Neuronal stem cell (in vitro differentiated cells): Measurements from ENCODE around the gene CMIP.

Source experiments
- DNase-seq: peaks from one replicate; pipeline ENCODE4 v3.0.0-alpha.2; 2013; ENCODE audit warnings: low spot score
- H2AFZ ChIP-seq: one replicate; pipeline ENCODE4 v1.6.1; 2013; ENCODE audit warnings: mild to moderate bottlenecking, low read length, inconsistent platforms
- H2AK5ac ChIP-seq: 2 replicates; pipeline ENCODE4 v1.6.1; 2013; ENCODE audit warnings: low read depth, mild to moderate bottlenecking, inconsistent platforms, low read length, moderate library complexity, mixed read lengths
- H2BK120ac ChIP-seq: 2 replicates; pipeline ENCODE4 v1.6.1; 2013; ENCODE audit warnings: low read depth, mild to moderate bottlenecking, inconsistent platforms, low read length, moderate library complexity, mixed read lengths
- H2BK12ac ChIP-seq: one replicate; pipeline ENCODE4 v1.6.1; 2013; ENCODE audit warnings: low read length, inconsistent platforms
- H2BK15ac ChIP-seq: 2 replicates; pipeline ENCODE4 v1.6.1; 2013; ENCODE audit warnings: mild to moderate bottlenecking, low read length, inconsistent platforms, mixed read lengths
- H2BK5ac ChIP-seq: one replicate; pipeline ENCODE4 v1.6.1; 2013; ENCODE audit warnings: inconsistent platforms, mild to moderate bottlenecking, low read length, moderate library complexity
- H3K14ac ChIP-seq: one replicate; pipeline ENCODE4 v1.6.1; 2013; ENCODE audit warnings: low read length, inconsistent platforms
- H3K18ac ChIP-seq: 2 replicates; pipeline ENCODE4 v1.6.1; 2013; ENCODE audit warnings: low read length, inconsistent platforms
- H3K23ac ChIP-seq: 2 replicates; pipeline ENCODE4 v1.6.1; 2013; ENCODE audit warnings: low read depth, mild to moderate bottlenecking, mixed read lengths, low read length, inconsistent platforms; ENCODE audit not compliant: poor library complexity
- H3K27ac ChIP-seq: replicated peaks from 3 replicates; pipeline ENCODE4 v1.5.1; 2013; ENCODE audit warnings: low read length, inconsistent platforms
- H3K27me3 ChIP-seq, 3 experiments: 2 replicates each; pipeline ENCODE4 v1.6.1; 2013; ENCODE audit warnings: low read length in 3 of 3, mild to moderate bottlenecking in 2 of 3, inconsistent platforms in 1 of 3, low read depth in 1 of 3, mixed read lengths in 1 of 3, moderate library complexity in 1 of 3; ENCODE audit not compliant: control insufficient read depth in 3 of 3, insufficient read depth in 3 of 3
- H3K36me3 ChIP-seq, 2 donors: replicated peaks in 1 of 2; 2 replicates each; pipeline ENCODE4 v1.6.1; 2013; ENCODE audit warnings: low read length in 2 of 2; ENCODE audit not compliant: control insufficient read depth in 2 of 2, insufficient read depth in 2 of 2
- H3K4ac ChIP-seq: 2 replicates; pipeline ENCODE4 v1.6.1; 2013; ENCODE audit warnings: inconsistent platforms, mild to moderate bottlenecking, low read length, moderate library complexity
- H3K4me1 ChIP-seq, 2 donors: 1 replicate in 1 of 2; 2 replicates in 1 of 2; pipeline ENCODE4 v1.6.1; 2013; ENCODE audit warnings: low read length in 2 of 2, low read depth in 1 of 2; ENCODE audit not compliant: control insufficient read depth in 2 of 2, insufficient read depth in 1 of 2
- H3K4me2 ChIP-seq: one replicate; pipeline ENCODE4 v1.6.1; 2013; ENCODE audit warnings: mild to moderate bottlenecking, low read length, inconsistent platforms; ENCODE audit not compliant: insufficient read depth, poor library complexity, severe bottlenecking
- H3K4me3 ChIP-seq, 2 donors: 2 replicates each; pipeline ENCODE4 v1.5.1; 2013; ENCODE audit warnings: low read length in 2 of 2, mild to moderate bottlenecking in 2 of 2, inconsistent platforms in 1 of 2, moderate library complexity in 1 of 2
- H3K79me1 ChIP-seq: one replicate; pipeline ENCODE4 v1.6.1; 2013; ENCODE audit warnings: low read depth, mild to moderate bottlenecking, inconsistent platforms, low read length, moderate library complexity
- H3K9ac ChIP-seq: one replicate; pipeline ENCODE4 v1.6.1; 2013; ENCODE audit warnings: mild to moderate bottlenecking, low read depth, low read length, inconsistent platforms; ENCODE audit not compliant: poor library complexity
- H3K9me3 ChIP-seq, 2 donors: replicated peaks in 1 of 2; 2 replicates each; pipeline versions ENCODE3 to v1.6.1; 2013; ENCODE audit warnings: low read length in 2 of 2, mild to moderate bottlenecking in 2 of 2, inconsistent platforms in 1 of 2, low read depth in 1 of 2, mixed read lengths in 1 of 2, moderate library complexity in 1 of 2; ENCODE audit not compliant: control insufficient read depth in 2 of 2, insufficient read depth in 1 of 2
- H4K8ac ChIP-seq: one replicate; pipeline ENCODE4 v1.6.1; 2013; ENCODE audit warnings: low read depth, mild to moderate bottlenecking, inconsistent platforms, low read length, moderate library complexity
- H4K91ac ChIP-seq: one replicate; pipeline ENCODE4 v1.6.1; 2013; ENCODE audit warnings: low read length, low read depth, mild to moderate bottlenecking, inconsistent platforms; ENCODE audit not compliant: poor library complexity
- WGBS, 2 donors: extraction: QIAGEN DNeasy Blood & Tissue Kit; methylation state at CpG; one replicate each; pipeline ENCODE4 v1.1.7; 2013; ENCODE audit warnings: missing lambda C conversion rate in 2 of 2, mixed read lengths in 1 of 2; ENCODE audit not compliant: insufficient read length in 2 of 2, insufficient replicate concordance in 1 of 2; ENCODE audit errors: extremely low coverage in 2 of 2; 5-methylcytosine and 5-hydroxymethylcytosine counted together

The CMIP gene

DNA sequence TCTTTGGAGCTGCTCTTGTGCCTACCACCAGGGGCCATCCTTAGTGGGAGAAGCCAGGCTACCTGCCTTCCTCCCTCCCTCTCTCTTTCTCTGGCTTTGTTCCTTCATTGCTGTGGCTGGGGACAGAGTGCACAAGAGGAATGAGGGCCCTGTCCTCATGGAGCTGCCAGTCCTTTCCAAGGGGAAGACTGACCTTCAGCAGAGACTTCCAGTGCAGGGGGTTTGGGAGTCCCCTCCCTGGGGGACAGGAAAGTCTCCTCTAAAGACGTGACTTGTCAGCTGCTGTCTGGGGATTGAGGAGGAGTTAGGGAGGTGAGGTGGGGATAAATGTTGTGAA, 108.1 kb downstream of the CMIP start:
- WGBS, 2 donors = no CpG with 5 or more reads among the region's 1 CpG
- Histone ChIP-seq H4K91ac (no peak overlapping the region), H2BK12ac (no peak overlapping the region), H2BK120ac (no peak overlapping the region), H3K27me3 (no peaks in the 10 kb centered on the region), H3K4me1 (peaks cover 0 to 5% of the 10 kb centered on the region in 2 donors), H3K23ac (no peak overlapping the region), H2AFZ (no peak overlapping the region), H3K27ac (no peak overlapping the region), H4K8ac (no peak overlapping the region), H3K14ac (no peak overlapping the region), H3K18ac (no peak overlapping the region), H3K36me3 (peaks cover 0 to 5% of the 10 kb centered on the region in 2 donors), H3K4ac (no peak overlapping the region), H2BK5ac (no peak overlapping the region), H3K9ac (no peak overlapping the region), H3K4me2 (no peak overlapping the region), H3K9me3 (no peaks in the 10 kb centered on the region), H3K79me1 (peaks cover 25% of the 10 kb centered on the region), H2AK5ac (no peak overlapping the region), H2BK15ac (no peak overlapping the region), H3K4me3 (no peak overlapping the region)
- no peak for DNase-seq

DNA sequence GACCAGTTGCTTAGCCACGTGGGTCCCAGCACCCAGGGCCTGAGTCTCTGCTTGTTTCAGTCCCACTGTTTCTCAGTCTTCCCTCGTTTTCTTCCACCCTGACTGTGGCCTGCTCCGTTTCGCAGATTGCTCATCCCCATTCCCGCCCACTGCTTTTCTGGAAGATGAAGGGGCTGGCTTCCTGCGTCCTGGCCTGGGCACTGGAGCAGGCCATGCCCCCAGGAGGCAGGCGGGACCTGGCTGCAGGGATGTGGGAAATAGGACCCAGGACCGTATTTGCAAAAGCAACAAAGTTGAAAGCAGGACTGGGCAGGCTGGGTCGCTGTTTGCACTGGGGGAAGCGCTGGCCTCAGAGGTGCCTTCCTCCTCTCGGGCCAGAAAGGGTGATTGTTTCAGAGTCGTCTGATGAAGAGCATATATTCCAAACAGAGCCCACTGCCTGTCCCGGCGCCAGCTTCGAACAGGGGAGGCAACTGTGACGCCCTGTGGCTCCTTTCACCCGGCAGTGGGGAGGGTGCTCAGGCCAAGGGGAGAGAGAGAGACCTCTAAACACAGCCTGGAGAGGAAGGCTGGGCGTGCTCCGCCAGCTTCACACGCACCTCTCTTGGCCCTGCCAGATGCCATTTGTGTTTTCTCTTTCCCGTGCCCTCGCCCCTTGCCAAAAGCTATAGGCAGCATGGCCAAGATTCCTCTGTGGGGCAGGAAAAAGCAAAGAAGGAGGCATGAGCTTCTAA, 108.6 kb downstream of the CMIP start:
- H2BK5ac ChIP-seq = no peak overlapping the region
- no peak overlapping the region for H4K91ac ChIP-seq
- H3K79me1 ChIP-seq = peaks cover 24% of the 10 kb centered on the region
- no peak overlapping the region for H2BK15ac ChIP-seq
- no peak overlapping the region for H3K14ac ChIP-seq
- no peak overlapping the region for H2BK120ac ChIP-seq
- H4K8ac ChIP-seq = no peak overlapping the region
- no peaks in the 10 kb centered on the region for H3K9me3 ChIP-seq
- H3K4me1 ChIP-seq = peaks cover 0 to 5% of the 10 kb centered on the region in 2 donors
- H2AFZ ChIP-seq = no peak overlapping the region
- H3K27me3 ChIP-seq = no peaks in the 10 kb centered on the region
- WGBS, 2 donors = no CpG with 5 or more reads among the region's 22 CpGs
- no peak overlapping the region for H2BK12ac ChIP-seq
- H3K36me3 ChIP-seq = peaks cover 0 to 5% of the 10 kb centered on the region in 2 donors
- H3K27ac ChIP-seq = no peak overlapping the region
- no peak overlapping the region for H3K23ac ChIP-seq
- H3K4me3 ChIP-seq = no peak overlapping the region
- no peak overlapping the region for H3K4me2 ChIP-seq
- no peak overlapping the region for H3K9ac ChIP-seq
- H3K18ac ChIP-seq = no peak overlapping the region
- H3K4ac ChIP-seq = no peak overlapping the region
- DNase-seq = no peak
- H2AK5ac ChIP-seq = no peak overlapping the region

DNA sequence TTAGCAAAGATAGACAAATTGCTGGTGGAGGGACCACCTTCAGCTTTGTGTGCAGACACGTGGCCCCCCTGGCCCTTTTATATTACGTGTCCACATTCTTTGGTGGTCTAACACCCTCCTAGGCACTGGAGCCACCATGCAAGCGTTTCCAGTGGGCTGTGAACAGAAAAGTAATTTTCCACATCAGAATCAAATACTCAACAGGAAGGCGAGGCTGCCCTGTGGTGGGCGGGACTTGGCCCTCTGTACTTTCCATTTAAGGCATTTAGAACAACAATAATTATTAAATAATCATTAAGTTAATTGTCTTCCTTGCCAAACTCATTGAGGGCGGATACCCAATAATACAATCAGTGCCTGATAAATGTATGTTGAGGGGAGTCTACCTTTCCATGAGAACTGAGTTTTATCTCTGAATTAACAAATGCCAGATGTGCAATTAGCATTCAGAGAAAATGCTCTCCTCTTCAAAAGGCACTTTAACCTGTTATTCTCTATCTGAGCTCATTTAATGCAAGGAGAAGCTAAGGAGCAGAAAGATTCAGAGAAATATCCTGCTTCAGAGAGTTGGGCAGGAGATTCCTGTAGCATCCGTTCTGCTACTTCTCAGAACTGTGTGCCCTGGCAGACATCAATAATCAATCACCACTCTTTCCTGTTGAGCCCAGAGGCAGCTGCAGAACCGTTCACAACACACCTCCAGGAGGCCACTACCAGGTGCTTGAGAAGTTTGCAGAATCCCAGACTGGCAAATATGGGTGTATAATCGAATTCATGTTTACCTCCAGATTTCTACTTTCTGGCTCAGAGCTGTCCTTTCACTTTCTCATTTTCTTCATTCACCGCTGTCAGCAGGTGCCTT, 109.4 kb downstream of the CMIP start:
- Histone ChIP-seq H3K4me1 (peaks cover 0 to 5% of the 10 kb centered on the region in 2 donors), H2AK5ac (no peak overlapping the region), H3K36me3 (peaks cover 0 to 5% of the 10 kb centered on the region in 2 donors), H3K4ac (no peak overlapping the region), H3K79me1 (peaks cover 22% of the 10 kb centered on the region), H3K18ac (no peak overlapping the region), H3K9me3 (no peaks in the 10 kb centered on the region), H3K23ac (no peak overlapping the region), H2BK12ac (no peak overlapping the region), H3K27me3 (no peaks in the 10 kb centered on the region), H3K4me3 (no peak overlapping the region), H4K8ac (no peak overlapping the region), H2BK120ac (no peak overlapping the region), H2BK15ac (no peak overlapping the region), H3K14ac (no peak overlapping the region), H4K91ac (no peak overlapping the region), H3K27ac (no peak overlapping the region), H3K9ac (no peak overlapping the region), H2BK5ac (no peak overlapping the region), H2AFZ (no peak overlapping the region), H3K4me2 (no peak overlapping the region)
- WGBS, 2 donors = no CpG with 5 or more reads among the region's 10 CpGs
- DNase-seq = no peak

DNA sequence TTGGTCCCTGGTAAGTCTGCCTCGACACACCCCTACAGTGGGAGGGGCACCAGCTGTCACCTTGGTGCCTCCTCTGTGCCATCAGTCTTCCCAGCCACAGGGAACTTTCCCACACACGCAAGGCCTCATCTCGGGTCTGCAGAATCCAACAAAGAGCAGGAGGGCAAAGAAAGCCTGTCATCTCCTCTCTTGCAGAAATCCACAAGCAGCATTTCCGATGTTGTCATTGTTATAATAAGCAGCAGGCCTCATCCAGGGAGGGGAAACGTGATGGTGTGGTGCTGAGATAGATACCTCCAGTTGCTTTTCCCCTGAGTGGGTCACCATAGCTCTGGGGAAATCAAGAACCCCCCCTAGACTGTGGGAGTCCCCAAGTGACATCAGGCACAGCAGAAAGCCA, 110.4 kb downstream of the CMIP start:
- WGBS, 2 donors = no CpG with 5 or more reads among the region's 5 CpGs
- Histone ChIP-seq H3K4me3 (no peak overlapping the region), H3K27ac (no peak overlapping the region), H3K4ac (no peak overlapping the region), H3K79me1 (peaks cover 20% of the 10 kb centered on the region), H3K27me3 (no peaks in the 10 kb centered on the region), H4K91ac (no peak overlapping the region), H3K36me3 (peaks cover 0 to 3% of the 10 kb centered on the region in 2 donors), H4K8ac (no peak overlapping the region), H3K4me1 (peaks cover 0 to 5% of the 10 kb centered on the region in 2 donors), H3K18ac (no peak overlapping the region), H2AFZ (no peak overlapping the region), H3K9me3 (no peaks in the 10 kb centered on the region), H3K9ac (no peak overlapping the region), H2BK5ac (no peak overlapping the region), H2BK120ac (no peak overlapping the region), H2AK5ac (no peak overlapping the region), H2BK12ac (no peak overlapping the region), H3K4me2 (no peak overlapping the region), H3K23ac (no peak overlapping the region), H3K14ac (no peak overlapping the region), H2BK15ac (no peak overlapping the region)
- no peak for DNase-seq
